Activated CD8-positive, alpha-beta memory T cell treated with anti-CD3 and anti-CD28 coated beads, Interleukin-2, amount 50 U/mL, for 48 hours (primary cell): ENCODE measurements around the gene NPLOC4.

Experiments used
- DNase-seq: peaks from one replicate; pipeline ENCODE4 v3.0.0-alpha.2; 2020

NPLOC4 gene

GRCh38 chr17:81636505-81637288 is at the start of gene NPLOC4, which contains the start of gene TSPAN10:
NPLOC4 (minus strand) TSS chr17:81637112; CDS start chr17:81636930, 182 bp downstream.
TSPAN10 (plus strand) TSS chr17:81637196; CDS start chr17:81642413, 5,217 bp downstream.
- peak; percentile 98 for DNase-seq

GRCh38 chr17:81686614-81687013 is 49.7 kb upstream of the NPLOC4 start:
- DNase-seq = no peak

DNA sequence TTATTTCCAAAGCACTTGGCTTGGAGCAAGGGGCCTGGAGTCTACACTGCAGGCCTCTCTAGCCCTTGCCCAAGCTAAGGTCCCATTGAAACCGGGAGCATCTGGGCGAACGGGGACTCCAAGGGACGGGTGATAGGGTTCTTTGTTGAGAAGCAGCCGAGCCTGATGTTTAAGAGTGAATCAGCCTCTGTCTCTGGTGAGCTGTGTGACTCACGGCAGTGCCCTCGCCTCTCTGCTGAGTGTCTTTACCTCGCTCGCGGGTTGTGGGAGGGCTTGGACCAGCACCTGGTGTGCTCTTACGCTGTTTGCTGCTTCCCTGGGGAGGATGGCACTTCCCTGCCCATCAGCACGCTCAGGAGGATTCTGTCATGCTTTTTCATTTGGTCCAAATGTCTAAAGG is 48.2 kb upstream of the NPLOC4 start:
- peak; percentile 77 for DNase-seq

GRCh38 chr17:81684442-81684911 is 47.6 kb upstream of the NPLOC4 start:
- DNase-seq = no peak

- DNase-seq = peak; percentile 98
These were observed 46.9 kb upstream of the NPLOC4 start, which contains the start of the genes ARL16 and HGS for GRCh38 chr17:81683584-81684441. ARL16 (minus strand) TSS chr17:81683797; CDS start chr17:81683753, 44 bp downstream. HGS (plus strand) TSS chr17:81684011; CDS start chr17:81684067, 56 bp downstream.

- no peak for DNase-seq
These were observed 46.3 kb upstream of the NPLOC4 start for GRCh38 chr17:81683208-81683583.

GRCh38 chr17:81682565-81683207 is 45.8 kb upstream of the NPLOC4 start:
- DNase-seq = no peak

GRCh38 chr17:81681672-81682071 is 44.8 kb upstream of the NPLOC4 start:
- DNase-seq = no peak

DNA sequence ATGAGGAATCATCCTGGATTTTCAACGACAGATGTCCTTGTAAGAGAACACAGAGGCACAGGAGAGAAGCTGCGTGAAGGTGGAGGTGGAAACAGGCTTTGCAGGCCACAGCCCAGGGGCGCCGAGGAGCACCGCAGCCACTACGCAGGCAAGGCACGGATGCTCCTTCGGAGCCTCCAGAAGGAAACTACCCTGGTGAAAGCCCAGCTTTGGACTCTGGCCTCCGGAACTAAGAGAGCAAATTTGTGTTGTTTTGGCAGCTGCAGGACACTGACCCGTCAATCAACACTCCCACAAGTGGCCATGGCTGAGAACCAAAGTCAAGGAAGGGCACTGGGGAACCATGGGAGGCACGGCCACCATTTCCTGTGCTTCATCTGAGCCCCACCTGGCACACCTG is 43.2 kb upstream of the NPLOC4 start:
- no peak for DNase-seq

DNA sequence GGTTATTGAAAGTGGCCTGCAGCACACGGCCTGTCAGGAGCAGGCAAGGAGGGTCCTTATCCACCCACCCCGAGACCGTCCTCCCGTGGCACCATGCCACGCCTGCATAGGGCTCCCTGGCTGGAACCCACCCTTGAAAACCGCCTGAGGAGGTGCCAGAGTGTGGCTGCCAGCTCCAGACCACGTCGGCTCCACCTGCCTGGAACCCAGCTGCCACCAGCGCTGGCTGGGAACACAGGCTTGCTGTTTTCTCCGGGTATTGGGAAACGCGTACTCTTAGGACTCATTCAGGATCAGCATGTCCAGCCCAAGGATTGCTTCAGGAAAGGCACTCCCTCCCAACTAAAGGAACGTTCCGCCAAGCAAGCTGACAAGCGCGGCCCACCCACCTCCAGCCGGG is 40.0 kb upstream of the NPLOC4 start:
- DNase-seq = no peak

GRCh38 chr17:81675515-81676221 is 38.8 kb upstream of the NPLOC4 start:
- peak; percentile 70 for DNase-seq

GRCh38 chr17:81673561-81674258 is 36.8 kb upstream of the NPLOC4 start:
- DNase-seq = no peak

DNA sequence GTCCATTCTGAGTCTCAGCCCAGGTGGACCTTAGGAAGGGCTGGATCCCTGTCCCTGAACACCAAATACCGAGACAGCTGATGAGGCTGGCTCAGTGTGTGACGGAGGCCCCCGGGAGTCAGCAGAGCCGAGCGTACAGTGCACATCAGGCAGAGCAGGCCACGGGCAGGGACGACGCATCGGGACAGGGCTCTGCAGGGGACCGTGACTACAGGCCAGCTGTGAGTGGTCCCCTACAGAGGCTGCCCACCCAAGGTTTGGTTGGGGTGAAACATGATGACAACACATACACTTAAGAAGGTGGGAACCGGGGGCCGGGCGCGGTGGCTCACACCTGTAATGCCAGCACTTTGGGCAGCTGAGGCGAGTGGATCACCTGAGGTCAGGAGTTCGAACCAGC is 36.0 kb upstream of the NPLOC4 start:
- no peak for DNase-seq

- no peak for DNase-seq
These were observed 35.6 kb upstream of the NPLOC4 start for GRCh38 chr17:81672504-81672903.

DNA sequence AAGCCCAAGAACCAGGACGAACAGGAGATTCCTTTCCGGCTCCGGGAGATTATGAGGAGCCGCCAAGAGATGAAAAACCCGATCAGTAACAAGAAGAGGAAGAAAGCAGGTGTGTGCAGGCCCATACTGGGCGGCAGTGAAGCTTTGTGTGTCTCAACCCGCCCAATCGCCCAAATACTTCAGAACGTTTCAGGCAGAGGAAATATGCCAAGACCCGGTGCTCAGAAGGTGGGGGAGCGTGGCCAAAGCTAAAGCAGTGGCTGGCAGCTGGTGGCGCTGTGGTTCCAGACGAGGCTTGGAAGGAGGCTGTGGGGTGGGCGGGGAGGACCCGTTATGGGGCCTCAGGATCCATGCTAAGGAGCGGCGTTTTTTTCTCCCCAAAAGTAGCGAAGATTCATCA is 30.8 kb upstream of the NPLOC4 start:
- DNase-seq = no peak

DNA sequence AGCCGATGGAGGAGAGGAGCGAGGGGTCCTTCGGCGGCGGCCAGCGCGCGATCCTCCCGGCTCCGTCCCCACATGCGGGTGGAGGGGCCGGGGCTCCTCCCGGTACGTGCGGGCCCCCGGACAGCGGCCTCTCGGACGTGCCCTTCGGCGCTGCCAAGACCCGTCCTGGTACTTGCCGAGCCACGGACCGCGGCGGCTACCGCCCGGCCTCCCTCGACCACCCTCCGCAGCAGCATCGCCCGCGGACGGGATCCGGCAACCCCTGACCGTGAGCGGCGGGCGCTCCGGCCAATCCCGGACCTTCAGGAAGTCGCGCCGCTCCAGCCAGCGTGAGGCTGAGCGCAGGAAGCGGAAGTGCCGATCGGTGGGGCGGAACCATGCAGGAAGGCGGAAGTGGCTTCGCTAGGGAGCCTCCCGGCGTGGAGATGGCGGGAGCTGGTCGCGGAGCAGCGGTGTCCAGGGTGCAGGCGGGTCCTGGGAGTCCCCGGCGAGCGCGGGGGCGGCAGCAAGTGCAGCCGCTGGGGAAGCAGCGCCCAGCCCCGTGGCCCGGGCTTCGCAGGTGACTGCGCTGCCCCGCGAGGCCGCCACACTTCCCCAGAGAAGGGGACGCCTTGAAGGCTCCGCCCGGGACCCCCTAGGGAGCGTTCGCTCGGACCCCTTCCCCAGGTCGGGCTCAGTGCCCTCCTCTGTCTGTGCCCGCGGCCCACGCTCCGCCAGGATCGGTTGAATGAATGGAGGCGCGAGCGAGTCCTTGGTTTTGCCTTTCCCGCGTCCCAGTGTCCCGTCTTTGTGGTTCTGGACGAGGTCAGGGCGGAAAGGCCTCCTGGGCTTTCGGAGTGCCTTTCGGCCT is 29.7 kb upstream of the NPLOC4 start, which contains the start of the genes CCDC137 and OXLD1:
CCDC137 (plus strand) TSS at position 396 of the 850 bp plus-strand sequence; CDS start at position 426, 30 bp downstream.
OXLD1 (minus strand) TSS at position 264 of the 850 bp plus-strand sequence; CDS start at position 236, 28 bp downstream.
- peak; percentile 95 for DNase-seq

DNA sequence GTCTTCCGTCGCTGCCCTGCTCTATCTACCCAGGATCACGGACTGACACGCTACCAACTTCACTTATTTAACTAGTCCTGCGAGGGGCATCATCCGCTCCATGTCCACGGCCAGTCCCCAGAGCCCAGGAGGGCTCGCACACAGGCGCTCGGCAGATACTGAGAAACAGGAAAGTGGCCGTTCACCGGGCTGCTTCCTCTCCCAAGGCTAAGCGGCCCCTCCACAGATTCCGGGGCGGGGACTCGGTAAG is 29.1 kb upstream of the NPLOC4 start:
- no peak for DNase-seq

DNA sequence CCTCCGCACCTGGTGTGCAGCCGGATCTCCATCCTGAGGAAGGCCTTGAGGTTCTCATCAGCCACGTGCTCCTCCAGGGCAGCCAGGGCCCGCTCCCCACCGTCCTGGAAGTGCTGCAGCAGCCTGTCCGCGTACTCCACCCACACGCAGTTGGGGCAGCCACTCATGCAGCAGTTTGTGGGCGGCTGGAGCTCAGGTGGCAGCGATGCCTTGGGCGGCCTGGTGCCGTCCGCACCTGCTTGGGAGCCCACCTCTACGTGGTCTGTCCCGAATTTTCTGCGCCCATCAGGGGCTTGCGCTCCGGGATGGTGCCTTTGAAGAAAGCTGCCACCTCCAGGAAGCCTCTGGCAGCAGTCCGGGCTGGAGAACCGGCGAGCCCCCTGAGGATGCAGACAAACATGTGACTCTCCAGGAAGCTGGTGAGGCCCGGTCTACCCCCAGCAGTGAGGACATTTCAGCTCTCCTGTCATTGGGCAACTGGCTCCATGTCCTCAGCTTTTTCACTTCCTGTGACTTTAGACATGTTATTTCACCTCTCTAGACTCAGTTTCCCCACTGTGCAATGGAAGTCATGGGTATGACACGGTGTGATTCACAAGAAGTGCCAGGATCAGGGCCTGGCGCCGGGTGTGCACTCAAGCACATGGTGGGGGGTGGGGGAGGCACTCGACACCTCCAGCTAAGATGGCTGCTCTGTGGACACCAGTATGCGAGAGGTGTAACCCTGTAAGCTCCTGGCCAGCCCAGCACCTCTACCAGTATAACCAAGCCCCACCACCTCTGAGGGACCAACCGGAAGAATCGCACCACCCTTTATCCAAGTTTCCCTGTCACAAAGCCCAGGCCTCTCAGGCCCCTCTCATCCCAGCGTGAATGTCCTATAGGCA is 28.5 kb upstream of the NPLOC4 start:
- peak; percentile 82 for DNase-seq

DNA sequence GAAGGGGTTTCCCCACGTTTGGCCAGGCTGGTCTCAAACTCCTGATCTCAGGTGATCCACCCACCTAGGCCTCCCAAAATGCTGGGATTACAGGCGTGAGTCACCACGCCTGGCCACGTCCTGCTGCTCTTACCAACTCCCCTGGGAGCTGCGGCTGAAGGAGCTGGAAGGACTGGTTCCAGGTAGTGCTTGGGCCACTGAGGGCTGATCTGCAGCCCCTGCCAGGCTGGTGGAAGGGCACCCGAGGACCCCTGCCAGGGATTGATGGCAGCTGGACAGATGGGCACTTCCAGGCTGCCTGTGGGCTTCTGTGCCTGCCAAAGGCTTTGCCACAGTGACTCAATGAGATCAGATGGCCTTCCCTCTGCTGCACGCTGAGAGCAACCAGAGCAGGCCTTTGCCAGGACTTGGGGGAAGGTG is 27.1 kb upstream of the NPLOC4 start:
- DNase-seq = no peak

DNA sequence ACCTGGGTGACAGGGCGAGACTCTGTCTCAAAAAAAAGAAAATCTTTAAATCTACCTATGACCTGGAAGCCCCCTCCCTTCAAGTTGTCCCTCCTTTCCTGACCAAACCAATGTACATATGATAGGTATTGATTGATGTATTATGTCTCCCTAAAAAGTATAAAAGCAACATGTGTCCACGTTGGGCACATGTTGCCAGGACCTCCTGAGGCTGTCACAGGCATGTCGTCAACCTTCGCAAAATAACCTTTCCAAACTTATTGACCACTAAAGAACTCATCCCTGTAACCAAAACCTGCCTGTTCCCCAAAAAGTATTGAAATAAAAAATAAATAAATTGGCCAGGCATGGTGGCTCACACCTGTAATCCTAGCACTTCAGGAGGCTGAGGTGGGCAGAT is 25.1 kb upstream of the NPLOC4 start:
- DNase-seq = no peak
